HEK293 (cell line): ENCODE results near the gene ZGPAT.
A peak's percentile ranks its signal among the peaks of the same experiment; 100 is the strongest.

Source experiments
- CTCF ChIA-PET: fragments of 350-600 bp; formaldehyde crosslinking; extraction: SDS; loops from one replicate; lab custom pipeline; 2021; ENCODE audit warnings: antibody characterized with exemption; lab: Yijun Ruan, JAX
- POLR2A ChIA-PET: fragments of 300-600 bp; formaldehyde crosslinking; extraction: SDS; loops from one replicate; lab custom pipeline; 2020; ENCODE audit warnings: antibody characterized with exemption, inconsistent platforms; lab: Yijun Ruan, JAX
- H3K27ac ChIP-seq: fragments of 200-500 bp; sonication (Bioruptor generic); 2 replicates; pipeline ENCODE4 v1.5.1; 2014; ENCODE audit warnings: low read depth, low read length, control low read depth, inconsistent platforms; ENCODE audit errors: extremely low read depth
- H3K36me3 ChIP-seq, 2 experiments: fragments of 200-500 bp in 1 of 2; sonication (Bioruptor generic) in 1 of 2; 1 replicate in 1 of 2; 2 replicates in 1 of 2; pipeline ENCODE4 v1.5.1; 2014 to 2017; ENCODE audit warnings: inconsistent platforms in 2 of 2, low read length in 2 of 2; ENCODE audit not compliant: control insufficient read depth in 2 of 2, insufficient read depth in 1 of 2
- H3K4me1 ChIP-seq: fragments of 200-500 bp; sonication (Bioruptor generic); 2 replicates; pipeline ENCODE4 v1.5.1; 2014; ENCODE audit warnings: mild to moderate bottlenecking, low read length, inconsistent platforms; ENCODE audit not compliant: control insufficient read depth, insufficient read depth
- H3K4me3 ChIP-seq: 2 replicates; pipeline ENCODE4 v1.5.1; 2011; ENCODE audit warnings: low read depth, mild to moderate bottlenecking, control low read depth, low read length, moderate library complexity
- H3K9me3 ChIP-seq: fragments of 200-500 bp; sonication (Bioruptor generic); 2 replicates; pipeline ENCODE4 v1.5.1; 2014; ENCODE audit warnings: low read depth, low read length, inconsistent platforms; ENCODE audit not compliant: control insufficient read depth, insufficient read depth
- SCRT1 ChIP-seq: fragments of 450-650 bp; formaldehyde crosslinking; IDR thresholded peaks from 2 replicates; pipeline ENCODE4 v1.5.1; 2016; ENCODE audit warnings: missing biosample characterization, missing genetic modification characterization, borderline replicate concordance
- ZNF114 ChIP-seq: fragments of 450-650 bp; formaldehyde crosslinking; IDR thresholded peaks from 2 replicates; pipeline ENCODE4 v1.5.0; 2017; ENCODE audit warnings: missing biosample characterization, missing genetic modification characterization
- ZNF223 ChIP-seq: fragments of 450-650 bp; formaldehyde crosslinking; IDR thresholded peaks from 2 replicates; pipeline ENCODE4 v1.5.1; 2016; ENCODE audit warnings: missing biosample characterization, missing genetic modification characterization
- ZNF266 ChIP-seq: fragments of 450-650 bp; formaldehyde crosslinking; IDR thresholded peaks from 2 replicates; pipeline ENCODE4 v1.5.1; 2016; ENCODE audit warnings: missing biosample characterization, missing genetic modification characterization, low read depth
- ZNF292 ChIP-seq: fragments of 450-650 bp; formaldehyde crosslinking; IDR thresholded peaks from 2 replicates; pipeline ENCODE4 v1.5.1; 2016; ENCODE audit warnings: low read depth, missing biosample characterization, missing genetic modification characterization, borderline replicate concordance
- ZNF426 ChIP-seq: fragments of 450-650 bp; formaldehyde crosslinking; IDR thresholded peaks from 2 replicates; pipeline ENCODE4 v1.5.1; 2017; ENCODE audit warnings: missing biosample characterization, missing genetic modification characterization, mild to moderate bottlenecking, inconsistent platforms, moderate library complexity
- ZNF433 ChIP-seq: fragments of 450-650 bp; formaldehyde crosslinking; IDR thresholded peaks from 2 replicates; pipeline ENCODE4 v1.5.1; 2016; ENCODE audit warnings: missing biosample characterization, missing genetic modification characterization, low read depth
- ZNF585B ChIP-seq: fragments of 450-650 bp; formaldehyde crosslinking; IDR thresholded peaks from 2 replicates; pipeline ENCODE4 v1.5.1; 2016; ENCODE audit warnings: missing biosample characterization, missing genetic modification characterization
- ZNF621 ChIP-seq: fragments of 450-650 bp; formaldehyde crosslinking; IDR thresholded peaks from 2 replicates; pipeline ENCODE4 v1.5.1; 2017; ENCODE audit warnings: missing biosample characterization, missing genetic modification characterization
- ZNF670 ChIP-seq: fragments of 450-650 bp; formaldehyde crosslinking; IDR thresholded peaks from 2 replicates; pipeline ENCODE4 v1.5.1; 2016; ENCODE audit warnings: missing biosample characterization, missing genetic modification characterization, low read depth
- ZNF707 ChIP-seq: fragments of 450-650 bp; formaldehyde crosslinking; IDR thresholded peaks from 2 replicates; pipeline ENCODE4 v1.5.1; 2016; ENCODE audit warnings: missing biosample characterization, missing genetic modification characterization
- TF ChIP-seq, protein P1 (sequence below): fragments of 450-650 bp; formaldehyde crosslinking; IDR thresholded peaks from 2 replicates; pipeline ENCODE4 v1.5.1; 2016; ENCODE audit warnings: missing biosample characterization, missing genetic modification characterization, low read depth
- TF ChIP-seq, protein P2 (sequence below): fragments of 450-650 bp; formaldehyde crosslinking; IDR thresholded peaks from 2 replicates; pipeline ENCODE4 v1.5.1; 2016; ENCODE audit warnings: missing biosample characterization, missing genetic modification characterization
- TF ChIP-seq, protein P3 (sequence below): fragments of 450-650 bp; formaldehyde crosslinking; IDR thresholded peaks from 2 replicates; pipeline ENCODE4 v1.5.1; 2016; ENCODE audit warnings: missing biosample characterization, missing genetic modification characterization, borderline replicate concordance
- TF ChIP-seq, protein P4 (sequence below): fragments of 450-650 bp; formaldehyde crosslinking; IDR thresholded peaks from 2 replicates; pipeline ENCODE4 v1.5.1; 2016; ENCODE audit warnings: missing biosample characterization, missing genetic modification characterization
- TF ChIP-seq, protein P5 (sequence below): fragments of 450-650 bp; formaldehyde crosslinking; IDR thresholded peaks from 2 replicates; pipeline ENCODE4 v1.5.1; 2017; ENCODE audit warnings: missing biosample characterization, missing genetic modification characterization

ZGPAT gene

DNA sequence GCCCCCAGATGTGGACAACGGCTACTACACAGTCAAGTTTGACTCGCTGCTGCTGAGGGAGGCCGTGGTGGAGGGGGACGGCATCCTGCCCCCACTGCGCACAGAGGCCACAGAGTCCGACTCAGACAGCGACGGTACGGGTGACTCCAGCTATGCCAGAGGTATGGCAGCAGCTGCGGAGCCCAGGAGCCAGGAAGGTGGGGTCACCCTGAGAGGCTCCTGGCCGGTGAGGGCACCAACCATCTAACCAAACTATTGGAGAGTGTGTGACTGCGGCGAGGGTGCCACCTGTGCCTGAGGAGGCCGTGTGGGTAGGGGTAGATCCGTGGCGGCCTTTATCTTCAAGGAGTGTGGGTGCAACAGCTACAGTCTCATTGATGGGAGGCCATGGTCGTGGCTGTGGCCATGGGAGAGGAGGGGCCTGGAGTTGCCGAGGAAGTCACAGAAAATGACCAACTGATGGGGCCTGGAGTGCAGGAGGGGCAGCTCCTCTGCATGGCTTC, 25.8 kb downstream of the ZGPAT start:
- Histone ChIP-seq H3K4me1 (no peaks in the 10 kb centered on the region), H3K27ac (no peak overlapping the region), H3K4me3 (no peak overlapping the region), H3K9me3 (no peaks in the 10 kb centered on the region), H3K36me3 (peaks cover 0 to 72% of the 10 kb centered on the region in 2 experiments; a peak in 2 of 3 replicates)
- no peak for TF ChIP-seq ZNF426 (tag by site-specific recombination)
- no peak for TF ChIP-seq ZNF707 (tag by site-specific recombination)
- TF ChIP-seq ZNF621: no peak
- no peak for TF ChIP-seq SCRT1 (tag by site-specific recombination)
- TF ChIP-seq, protein P1, sequence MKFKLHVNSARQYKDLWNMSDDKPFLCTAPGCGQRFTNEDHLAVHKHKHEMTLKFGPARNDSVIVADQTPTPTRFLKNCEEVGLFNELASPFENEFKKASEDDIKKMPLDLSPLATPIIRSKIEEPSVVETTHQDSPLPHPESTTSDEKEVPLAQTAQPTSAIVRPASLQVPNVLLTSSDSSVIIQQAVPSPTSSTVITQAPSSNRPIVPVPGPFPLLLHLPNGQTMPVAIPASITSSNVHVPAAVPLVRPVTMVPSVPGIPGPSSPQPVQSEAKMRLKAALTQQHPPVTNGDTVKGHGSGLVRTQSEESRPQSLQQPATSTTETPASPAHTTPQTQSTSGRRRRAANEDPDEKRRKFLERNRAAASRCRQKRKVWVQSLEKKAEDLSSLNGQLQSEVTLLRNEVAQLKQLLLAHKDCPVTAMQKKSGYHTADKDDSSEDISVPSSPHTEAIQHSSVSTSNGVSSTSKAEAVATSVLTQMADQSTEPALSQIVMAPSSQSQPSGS (tag by site-specific recombination): no peak
- TF ChIP-seq ZNF292: no peak
- no peak for TF ChIP-seq ZNF114 (tag by site-specific recombination)
- TF ChIP-seq, protein P2, sequence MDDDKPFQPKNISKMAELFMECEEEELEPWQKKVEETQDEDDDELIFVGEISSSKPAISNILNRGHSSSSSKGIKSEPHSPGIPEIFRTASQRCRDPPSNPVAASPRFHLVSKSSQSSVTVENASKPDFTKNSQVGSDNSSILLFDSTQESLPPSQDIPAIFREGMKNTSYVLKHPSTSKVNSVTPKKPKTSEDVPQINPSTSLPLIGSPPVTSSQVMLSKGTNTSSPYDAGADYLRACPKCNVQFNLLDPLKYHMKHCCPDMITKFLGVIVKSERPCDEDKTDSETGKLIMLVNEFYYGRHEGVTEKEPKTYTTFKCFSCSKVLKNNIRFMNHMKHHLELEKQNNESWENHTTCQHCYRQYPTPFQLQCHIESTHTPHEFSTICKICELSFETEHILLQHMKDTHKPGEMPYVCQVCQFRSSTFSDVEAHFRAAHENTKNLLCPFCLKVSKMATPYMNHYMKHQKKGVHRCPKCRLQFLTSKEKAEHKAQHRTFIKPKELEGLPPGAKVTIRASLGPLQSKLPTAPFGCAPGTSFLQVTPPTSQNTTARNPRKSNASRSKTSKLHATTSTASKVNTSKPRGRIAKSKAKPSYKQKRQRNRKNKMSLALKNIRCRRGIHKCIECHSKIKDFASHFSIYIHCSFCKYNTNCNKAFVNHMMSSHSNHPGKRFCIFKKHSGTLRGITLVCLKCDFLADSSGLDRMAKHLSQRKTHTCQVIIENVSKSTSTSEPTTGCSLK: no peak
- no peak for TF ChIP-seq ZNF585B
- TF ChIP-seq ZNF223: no peak
- TF ChIP-seq ZNF670 (tag by site-specific recombination): no peak
- TF ChIP-seq, protein P3, sequence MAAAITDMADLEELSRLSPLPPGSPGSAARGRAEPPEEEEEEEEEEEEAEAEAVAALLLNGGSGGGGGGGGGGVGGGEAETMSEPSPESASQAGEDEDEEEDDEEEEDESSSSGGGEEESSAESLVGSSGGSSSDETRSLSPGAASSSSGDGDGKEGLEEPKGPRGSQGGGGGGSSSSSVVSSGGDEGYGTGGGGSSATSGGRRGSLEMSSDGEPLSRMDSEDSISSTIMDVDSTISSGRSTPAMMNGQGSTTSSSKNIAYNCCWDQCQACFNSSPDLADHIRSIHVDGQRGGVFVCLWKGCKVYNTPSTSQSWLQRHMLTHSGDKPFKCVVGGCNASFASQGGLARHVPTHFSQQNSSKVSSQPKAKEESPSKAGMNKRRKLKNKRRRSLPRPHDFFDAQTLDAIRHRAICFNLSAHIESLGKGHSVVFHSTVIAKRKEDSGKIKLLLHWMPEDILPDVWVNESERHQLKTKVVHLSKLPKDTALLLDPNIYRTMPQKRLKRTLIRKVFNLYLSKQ (tag by site-specific recombination): no peak
- TF ChIP-seq ZNF433: no peak
- no peak for TF ChIP-seq ZNF266 (tag by site-specific recombination)
- POLR2A ChIA-PET: interaction anchor here (0.8 kb wide), 1 partner anchor 101 kb away, joined by 3 read pairs; no protein-coding TSS in a partner anchor
- CTCF ChIA-PET: interaction anchor here (0.5 to 0.8 kb wide), 2 partner anchors 25 to 205 kb away, joined by 3 read pairs; no protein-coding TSS in a partner anchor

DNA sequence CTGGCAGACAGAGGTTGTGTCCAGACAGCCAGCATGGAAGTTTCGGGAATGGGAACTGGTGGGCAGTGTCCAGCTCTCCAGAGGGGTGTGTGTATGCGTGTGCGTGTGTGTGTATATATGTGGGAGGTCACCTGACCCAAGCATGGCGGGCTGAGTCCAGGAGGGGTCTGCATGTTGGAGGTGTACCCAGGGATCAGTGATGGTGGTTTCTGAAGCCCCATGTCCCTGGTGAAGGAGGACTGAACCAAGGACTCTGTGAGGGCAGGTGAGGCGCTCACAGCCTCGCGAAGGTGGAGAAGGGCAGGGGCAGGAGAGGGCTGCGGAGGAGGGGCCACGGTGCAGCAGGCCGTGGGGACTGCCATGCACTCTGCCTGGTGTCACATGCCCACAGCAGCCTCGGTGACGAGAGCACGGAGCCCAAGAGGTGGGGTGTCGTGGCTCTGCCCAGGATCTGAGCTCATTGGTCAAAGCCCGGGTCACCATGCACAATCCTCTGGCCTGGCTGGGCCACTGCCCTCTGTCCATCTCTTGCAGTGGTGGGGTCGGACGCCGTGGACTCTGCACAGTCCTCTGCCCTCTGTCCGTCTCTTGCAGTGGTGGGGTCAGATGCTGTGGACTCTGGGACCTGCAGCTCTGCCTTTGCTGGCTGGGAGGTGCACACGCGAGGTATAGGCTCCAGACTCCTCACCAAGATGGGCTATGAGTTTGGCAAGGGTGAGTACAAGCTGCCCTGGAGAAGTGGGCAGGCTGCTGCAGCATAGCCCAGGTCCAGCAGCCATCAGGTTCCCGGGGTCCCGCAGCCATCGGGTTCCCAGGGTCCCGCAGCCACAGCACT, 26.5 kb downstream of the ZGPAT start:
- Histone ChIP-seq H3K36me3 (peaks cover 0 to 72% of the 10 kb centered on the region in 2 experiments; a peak in 2 of 3 replicates), H3K27ac (no peak overlapping the region), H3K4me1 (no peaks in the 10 kb centered on the region; the same call in 1 of the 2 replicates), H3K4me3 (no peak overlapping the region), H3K9me3 (no peaks in the 10 kb centered on the region)
- POLR2A ChIA-PET: interaction anchor here (0.8 kb wide), 1 partner anchor 100 kb away, joined by 3 read pairs; no protein-coding TSS in a partner anchor
- TF ChIP-seq, protein P4, sequence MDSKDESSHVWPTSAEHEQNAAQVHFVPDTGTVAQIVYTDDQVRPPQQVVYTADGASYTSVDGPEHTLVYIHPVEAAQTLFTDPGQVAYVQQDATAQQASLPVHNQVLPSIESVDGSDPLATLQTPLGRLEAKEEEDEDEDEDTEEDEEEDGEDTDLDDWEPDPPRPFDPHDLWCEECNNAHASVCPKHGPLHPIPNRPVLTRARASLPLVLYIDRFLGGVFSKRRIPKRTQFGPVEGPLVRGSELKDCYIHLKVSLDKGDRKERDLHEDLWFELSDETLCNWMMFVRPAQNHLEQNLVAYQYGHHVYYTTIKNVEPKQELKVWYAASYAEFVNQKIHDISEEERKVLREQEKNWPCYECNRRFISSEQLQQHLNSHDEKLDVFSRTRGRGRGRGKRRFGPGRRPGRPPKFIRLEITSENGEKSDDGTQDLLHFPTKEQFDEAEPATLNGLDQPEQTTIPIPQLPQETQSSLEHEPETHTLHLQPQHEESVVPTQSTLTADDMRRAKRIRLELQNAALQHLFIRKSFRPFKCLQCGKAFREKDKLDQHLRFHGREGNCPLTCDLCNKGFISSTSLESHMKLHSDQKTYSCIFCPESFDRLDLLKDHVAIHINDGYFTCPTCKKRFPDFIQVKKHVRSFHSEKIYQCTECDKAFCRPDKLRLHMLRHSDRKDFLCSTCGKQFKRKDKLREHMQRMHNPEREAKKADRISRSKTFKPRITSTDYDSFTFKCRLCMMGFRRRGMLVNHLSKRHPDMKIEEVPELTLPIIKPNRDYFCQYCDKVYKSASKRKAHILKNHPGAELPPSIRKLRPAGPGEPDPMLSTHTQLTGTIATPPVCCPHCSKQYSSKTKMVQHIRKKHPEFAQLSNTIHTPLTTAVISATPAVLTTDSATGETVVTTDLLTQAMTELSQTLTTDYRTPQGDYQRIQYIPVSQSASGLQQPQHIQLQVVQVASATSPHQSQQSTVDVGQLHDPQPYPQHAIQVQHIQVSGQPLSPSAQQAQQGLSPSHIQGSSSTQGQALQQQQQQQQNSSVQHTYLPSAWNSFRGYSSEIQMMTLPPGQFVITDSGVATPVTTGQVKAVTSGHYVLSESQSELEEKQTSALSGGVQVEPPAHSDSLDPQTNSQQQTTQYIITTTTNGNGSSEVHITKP: peak; percentile 35; the same call in 1 of the 2 replicates
- TF ChIP-seq, protein P5, sequence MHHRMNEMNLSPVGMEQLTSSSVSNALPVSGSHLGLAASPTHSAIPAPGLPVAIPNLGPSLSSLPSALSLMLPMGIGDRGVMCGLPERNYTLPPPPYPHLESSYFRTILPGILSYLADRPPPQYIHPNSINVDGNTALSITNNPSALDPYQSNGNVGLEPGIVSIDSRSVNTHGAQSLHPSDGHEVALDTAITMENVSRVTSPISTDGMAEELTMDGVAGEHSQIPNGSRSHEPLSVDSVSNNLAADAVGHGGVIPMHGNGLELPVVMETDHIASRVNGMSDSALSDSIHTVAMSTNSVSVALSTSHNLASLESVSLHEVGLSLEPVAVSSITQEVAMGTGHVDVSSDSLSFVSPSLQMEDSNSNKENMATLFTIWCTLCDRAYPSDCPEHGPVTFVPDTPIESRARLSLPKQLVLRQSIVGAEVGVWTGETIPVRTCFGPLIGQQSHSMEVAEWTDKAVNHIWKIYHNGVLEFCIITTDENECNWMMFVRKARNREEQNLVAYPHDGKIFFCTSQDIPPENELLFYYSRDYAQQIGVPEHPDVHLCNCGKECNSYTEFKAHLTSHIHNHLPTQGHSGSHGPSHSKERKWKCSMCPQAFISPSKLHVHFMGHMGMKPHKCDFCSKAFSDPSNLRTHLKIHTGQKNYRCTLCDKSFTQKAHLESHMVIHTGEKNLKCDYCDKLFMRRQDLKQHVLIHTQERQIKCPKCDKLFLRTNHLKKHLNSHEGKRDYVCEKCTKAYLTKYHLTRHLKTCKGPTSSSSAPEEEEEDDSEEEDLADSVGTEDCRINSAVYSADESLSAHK (tag by site-specific recombination): peak; percentile 52
- TF ChIP-seq ZNF114 (tag by site-specific recombination): no peak
- CTCF ChIA-PET: interaction anchor here (0.5 to 0.8 kb wide), 2 partner anchors 26 to 206 kb away, joined by 3 read pairs; no protein-coding TSS in a partner anchor
